Large intestine (tissue), 12 donors: Measurements from ENCODE around the gene ENDOD1. TPM values are rescaled to one million over a fixed set of nuclear protein-coding genes. Genes with fewer than 3 reads are reported as not detected.
"Not testable (repeated sequence)": the region's sequence is repeated elsewhere in the genome, so short reads cannot be mapped to it uniquely, and the experiment has no call there.

ENCODE experiments used
- DNase-seq, 2 donors: peaks; one replicate each; pipeline versions ENCODE4 v3.0.0 to v3.0.0-alpha.2; 2013
- H3K27ac ChIP-seq: one replicate; pipeline ENCODE4 v1.5.1; 2013; ENCODE audit warnings: low read length
- H3K27me3 ChIP-seq: 2 replicates; pipeline ENCODE4 v1.6.1; 2013; ENCODE audit warnings: low read length; ENCODE audit not compliant: control insufficient read depth, insufficient read depth
- H3K36me3 ChIP-seq: 2 replicates; pipeline ENCODE4 v1.6.1; 2013; ENCODE audit warnings: low read length; ENCODE audit not compliant: control insufficient read depth, insufficient read depth
- H3K4me1 ChIP-seq: one replicate; pipeline ENCODE4 v1.6.1; 2013; ENCODE audit warnings: low read length; ENCODE audit not compliant: control insufficient read depth, insufficient read depth
- H3K4me3 ChIP-seq: one replicate; pipeline ENCODE4 v1.5.1; 2013; ENCODE audit warnings: low read length
- H3K9me3 ChIP-seq: one replicate; pipeline ENCODE4 v1.6.1; 2013; ENCODE audit warnings: mild to moderate bottlenecking, low read depth, low read length, moderate library complexity; ENCODE audit not compliant: control insufficient read depth
- WGBS: methylation state at CpG from one replicate; pipeline ENCODE4 v1.1.5; 2013; ENCODE audit warnings: low lambda C conversion rate; ENCODE audit not compliant: insufficient coverage; 5-methylcytosine and 5-hydroxymethylcytosine counted together
- long read RNA-seq, 11 donors: transcript quantifications; one replicate each; lab custom pipeline, GENCODE V29; 2026
- polyA plus RNA-seq: library from polyadenylated mRNA; unstranded; fragments of 120-200 nt; gene quantifications from one replicate; pipeline ENCODE4 v1.2.1, GENCODE V29; 2013

The ENDOD1 gene
- polyA plus RNA-seq: 29.7 TPM
- long read RNA-seq, donor 1, full-length matches to known transcripts: 10 of 10 reads
- long read RNA-seq, donor 1, partial matches to known transcripts: 0 of 10 reads
- long read RNA-seq, donor 1, other reads (novel, unspliced or antisense): 0 of 10 reads
- long read RNA-seq, donor 2, full-length matches to known transcripts: 13 of 13 reads
- long read RNA-seq, donor 2, partial matches to known transcripts: 0 of 13 reads
- long read RNA-seq, donor 2, other reads (novel, unspliced or antisense): 0 of 13 reads
- long read RNA-seq, donor 3: 0 reads
- long read RNA-seq, donor 4: 0 reads
- long read RNA-seq, donor 5, full-length matches to known transcripts: 10 of 10 reads
- long read RNA-seq, donor 5, partial matches to known transcripts: 0 of 10 reads
- long read RNA-seq, donor 5, other reads (novel, unspliced or antisense): 0 of 10 reads
- long read RNA-seq, donor 6, full-length matches to known transcripts: 19 of 19 reads
- long read RNA-seq, donor 6, partial matches to known transcripts: 0 of 19 reads
- long read RNA-seq, donor 6, other reads (novel, unspliced or antisense): 0 of 19 reads
- long read RNA-seq, donor 7, full-length matches to known transcripts: 5 of 5 reads
- long read RNA-seq, donor 7, partial matches to known transcripts: 0 of 5 reads
- long read RNA-seq, donor 7, other reads (novel, unspliced or antisense): 0 of 5 reads
- long read RNA-seq, donor 8, full-length matches to known transcripts: 20 of 20 reads
- long read RNA-seq, donor 8, partial matches to known transcripts: 0 of 20 reads
- long read RNA-seq, donor 8, other reads (novel, unspliced or antisense): 0 of 20 reads
- long read RNA-seq, donor 9, full-length matches to known transcripts: 12 of 12 reads
- long read RNA-seq, donor 9, partial matches to known transcripts: 0 of 12 reads
- long read RNA-seq, donor 9, other reads (novel, unspliced or antisense): 0 of 12 reads
- long read RNA-seq, donor 10, full-length matches to known transcripts: 14 of 14 reads
- long read RNA-seq, donor 10, partial matches to known transcripts: 0 of 14 reads
- long read RNA-seq, donor 10, other reads (novel, unspliced or antisense): 0 of 14 reads
- long read RNA-seq, donor 11, full-length matches to known transcripts: 16 of 16 reads
- long read RNA-seq, donor 11, partial matches to known transcripts: 0 of 16 reads
- long read RNA-seq, donor 11, other reads (novel, unspliced or antisense): 0 of 16 reads

GRCh38 chr11:95089620-95090542 lies at the start of gene ENDOD1:
Gene ENDOD1, plus strand, starts transcription at chr11:95089846. Its CDS starts 82 bp downstream, at chr11:95089928.
- WGBS: no CpG with 5 or more reads among the region's 106 CpGs
- Histone ChIP-seq H3K27ac (peak within 1 kb of the TSS; percentile 94), H3K27me3 (no peaks in the 10 kb centered on the region), H3K9me3 (no peaks in the 10 kb centered on the region), H3K4me3 (peak within 1 kb of the TSS; percentile 76), H3K36me3 (no peaks in the 10 kb centered on the region), H3K4me1 (peaks cover 34% of the 10 kb centered on the region)
- peak; percentile 86 to 95 for DNase-seq

GRCh38 chr11:95042239-95042638 lies 47.4 kb upstream of the ENDOD1 start:
- no peaks in the 10 kb centered on the region for H3K36me3 ChIP-seq
- H3K27ac ChIP-seq: no peak overlapping the region
- peaks cover 4% of the 10 kb centered on the region for H3K27me3 ChIP-seq
- no peak for DNase-seq
- H3K9me3 ChIP-seq: peaks cover 6% of the 10 kb centered on the region
- H3K4me3 ChIP-seq: no peak overlapping the region
- H3K4me1 ChIP-seq: no peaks in the 10 kb centered on the region
- no CpG with 5 or more reads among the region's 1 CpG for WGBS

- no CpG with 5 or more reads among the region's 3 CpGs for WGBS
- H3K4me3 ChIP-seq: no peak overlapping the region
- no peaks in the 10 kb centered on the region for H3K4me1 ChIP-seq
- no peak for DNase-seq
- no peak overlapping the region for H3K27ac ChIP-seq
- no peaks in the 10 kb centered on the region for H3K36me3 ChIP-seq
- peaks cover under 1% of the 10 kb centered on the region for H3K9me3 ChIP-seq
- H3K27me3 ChIP-seq: peaks cover 3% of the 10 kb centered on the region
Measured at GRCh38 chr11:95042906-95043305, 46.7 kb upstream of the ENDOD1 start.

GRCh38 chr11:95044010-95044409 lies 45.6 kb upstream of the ENDOD1 start:
- no CpG with 5 or more reads among the region's 4 CpGs for WGBS
- Histone ChIP-seq H3K4me1 (no peaks in the 10 kb centered on the region), H3K27me3 (no peaks in the 10 kb centered on the region), H3K9me3 (no peaks in the 10 kb centered on the region), H3K27ac (no peak overlapping the region), H3K36me3 (no peaks in the 10 kb centered on the region), H3K4me3 (no peak overlapping the region)
- DNase-seq: no peak

- Histone ChIP-seq H3K4me3 (no peak overlapping the region), H3K36me3 (no peaks in the 10 kb centered on the region), H3K27me3 (no peaks in the 10 kb centered on the region), H3K9me3 (peaks cover 7% of the 10 kb centered on the region), H3K4me1 (no peaks in the 10 kb centered on the region), H3K27ac (no peak overlapping the region)
- DNase-seq: no peak
Measured at GRCh38 chr11:95045812-95046211, 43.8 kb upstream of the ENDOD1 start.

- DNase-seq, H3K27ac ChIP-seq, H3K36me3 ChIP-seq, H3K4me3 ChIP-seq, H3K9me3 ChIP-seq, H3K4me1 ChIP-seq, H3K27me3 ChIP-seq: not testable (repeated sequence)
- no CpG with 5 or more reads among the region's 3 CpGs for WGBS
Measured at GRCh38 chr11:95049122-95049521, 40.5 kb upstream of the ENDOD1 start, which contains the start of gene KDM4F. Gene KDM4F, plus strand, starts transcription at chr11:95049422.

GRCh38 chr11:95050595-95051202 lies 38.9 kb upstream of the ENDOD1 start:
- no CpG with 5 or more reads among the region's 22 CpGs for WGBS
- no peaks in the 10 kb centered on the region for H3K27me3 ChIP-seq
- no peak overlapping the region for H3K27ac ChIP-seq
- peaks cover 11% of the 10 kb centered on the region for H3K4me1 ChIP-seq
- no peak overlapping the region for H3K4me3 ChIP-seq
- no peak for DNase-seq
- peaks cover 9% of the 10 kb centered on the region for H3K9me3 ChIP-seq
- no peaks in the 10 kb centered on the region for H3K36me3 ChIP-seq

- DNase-seq: peak; percentile 21 to 70
- Histone ChIP-seq H3K27me3 (no peaks in the 10 kb centered on the region), H3K4me1 (peaks cover 11% of the 10 kb centered on the region), H3K27ac (no peak overlapping the region), H3K36me3 (no peaks in the 10 kb centered on the region), H3K9me3 (peaks cover 9% of the 10 kb centered on the region), H3K4me3 (no peak overlapping the region)
- WGBS: 67% methylated on average over 1 of the region's 2 CpGs
Measured at GRCh38 chr11:95054356-95054755, 35.3 kb upstream of the ENDOD1 start.

- no CpG with 5 or more reads among the region's 2 CpGs for WGBS
- no peak for DNase-seq
- no peak overlapping the region for H3K27ac ChIP-seq
- H3K36me3 ChIP-seq: no peaks in the 10 kb centered on the region
- H3K27me3 ChIP-seq: no peaks in the 10 kb centered on the region
- no peak overlapping the region for H3K4me3 ChIP-seq
- peaks cover 6% of the 10 kb centered on the region for H3K9me3 ChIP-seq
- peaks cover 11% of the 10 kb centered on the region for H3K4me1 ChIP-seq
Measured at GRCh38 chr11:95055283-95055897, 34.3 kb upstream of the ENDOD1 start.
